ENCODE results near the gene POMT2. TPM values are rescaled to one million over a fixed set of nuclear protein-coding genes. Genes with fewer than 3 reads are reported as not detected.
A peak's percentile ranks its signal among the peaks of the same experiment; 100 is the strongest.
"Not testable (repeated sequence)": the region's sequence is repeated elsewhere in the genome, so short reads cannot be mapped to it uniquely, and the experiment has no call there.

POMT2 gene
- polyA plus RNA-seq, 6 donors from 2014 or later, result 0.94 to 4.1 (median 3.0) TPM

GRCh38 chr14:77305696-77306095, 15.0 kb downstream of the POMT2 start:
- ATAC-seq (ENCODE audit: low read depth in 2 of 2), result no peak

GRCh38 chr14:77303417-77304156, 17.1 kb downstream of the POMT2 start:
- H3K36me3 Mint-ChIP-seq, result peaks cover 6 to 10% of the 10 kb centered on the region in 2 donors
- H3K4me1 Mint-ChIP-seq, result peaks cover 2 to 15% (median 3%) of the 10 kb centered on the region in 3 donors
- H3K9me3 Mint-ChIP-seq, result no peaks in the 10 kb centered on the region
- DNase-seq, result no peak
- no peak overlapping the region for H3K4me3 Mint-ChIP-seq
- no peaks in the 10 kb centered on the region for H3K27me3 Mint-ChIP-seq
- H3K27ac Mint-ChIP-seq, result peak overlapping the region in 2 of 6 donors; percentile 6 to 67
- no peak for ATAC-seq (ENCODE audit: low read depth in 2 of 2)

More at GRCh38 chr14:77305696-77306095, 15.0 kb downstream of the POMT2 start:
- no peak for DNase-seq
- Mint-ChIP-seq H3K36me3 (peaks cover 6 to 7% of the 10 kb centered on the region in 2 donors), H3K27me3 (no peaks in the 10 kb centered on the region), H3K27ac (no peak overlapping the region), H3K4me1 (peaks cover 9 to 23% (median 12%) of the 10 kb centered on the region in 3 donors), H3K9me3 (no peaks in the 10 kb centered on the region), H3K4me3 (no peak overlapping the region)

GRCh38 chr14:77302926-77303325, 17.8 kb downstream of the POMT2 start:
- no peaks in the 10 kb centered on the region for H3K9me3 Mint-ChIP-seq
- DNase-seq, result no peak
- H3K27me3 Mint-ChIP-seq, result no peaks in the 10 kb centered on the region
- peaks cover 8 to 16% of the 10 kb centered on the region in 2 donors for H3K36me3 Mint-ChIP-seq
- no peak for ATAC-seq (ENCODE audit: low read depth in 2 of 2)
- peaks cover 0 to 11% (median 0%) of the 10 kb centered on the region in 3 donors for H3K4me1 Mint-ChIP-seq
- no peak overlapping the region for H3K27ac Mint-ChIP-seq
- H3K4me3 Mint-ChIP-seq, result no peak overlapping the region

GRCh38 chr14:77301103-77301502, 19.6 kb downstream of the POMT2 start:
- no peak overlapping the region for H3K27ac Mint-ChIP-seq
- ATAC-seq (ENCODE audit: low read depth in 2 of 2), result peak; percentile 64 to 73

GRCh38 chr14:77299771-77300170, 20.9 kb downstream of the POMT2 start:
- DNase-seq, result no peak
- no peak for ATAC-seq (ENCODE audit: low read depth in 2 of 2)
- Mint-ChIP-seq H3K27me3 (no peaks in the 10 kb centered on the region), H3K36me3 (peaks cover 26 to 38% of the 10 kb centered on the region in 2 donors), H3K4me1 (peaks cover 0 to 5% (median 0%) of the 10 kb centered on the region in 3 donors), H3K9me3 (no peaks in the 10 kb centered on the region), H3K4me3 (no peak overlapping the region), H3K27ac (peak overlapping the region in 2 of 6 donors; percentile 6 to 24)

More at GRCh38 chr14:77301103-77301502, 19.6 kb downstream of the POMT2 start:
- Mint-ChIP-seq H3K36me3 (peaks cover 22 to 32% of the 10 kb centered on the region in 2 donors), H3K4me3 (no peak overlapping the region), H3K27me3 (no peaks in the 10 kb centered on the region), H3K9me3 (no peaks in the 10 kb centered on the region), H3K4me1 (peaks cover 0 to 5% (median 0%) of the 10 kb centered on the region in 3 donors)
- peak; percentile 55 for DNase-seq

- Mint-ChIP-seq H3K27ac (peak overlapping the region in 1 of 6 donors; percentile 20), H3K9me3 (no peaks in the 10 kb centered on the region), H3K4me1 (peaks cover 0 to 5% (median 0%) of the 10 kb centered on the region in 3 donors), H3K4me3 (no peak overlapping the region), H3K27me3 (no peaks in the 10 kb centered on the region), H3K36me3 (peaks cover 20 to 31% of the 10 kb centered on the region in 2 donors)
- DNase-seq (no peak), ATAC-seq (ENCODE audit: low read depth in 2 of 2) (no peak)
Observed at GRCh38 chr14:77296906-77297305, 23.8 kb downstream of the POMT2 start.

GRCh38 chr14:77296155-77296554, 24.5 kb downstream of the POMT2 start:
- Mint-ChIP-seq H3K4me1 (peaks cover 0 to under 1% (median 0%) of the 10 kb centered on the region in 3 donors), H3K9me3 (no peaks in the 10 kb centered on the region), H3K4me3 (no peak overlapping the region), H3K36me3 (peaks cover 20 to 31% of the 10 kb centered on the region in 2 donors), H3K27me3 (no peaks in the 10 kb centered on the region), H3K27ac (no peak overlapping the region)
- DNase-seq, result no peak
- ATAC-seq (ENCODE audit: low read depth in 2 of 2), result no peak

- no peaks in the 10 kb centered on the region for H3K4me1 Mint-ChIP-seq
- no peaks in the 10 kb centered on the region for H3K9me3 Mint-ChIP-seq
- H3K27ac Mint-ChIP-seq, result no peak overlapping the region
- peaks cover 4 to 15% of the 10 kb centered on the region in 2 donors for H3K36me3 Mint-ChIP-seq
- no peak for DNase-seq
- H3K4me3 Mint-ChIP-seq, result no peak overlapping the region
- no peaks in the 10 kb centered on the region for H3K27me3 Mint-ChIP-seq
- no peak for ATAC-seq (ENCODE audit: low read depth in 2 of 2)
Observed at GRCh38 chr14:77290705-77291104, 30.0 kb downstream of the POMT2 start.

GRCh38 chr14:77286576-77286975, 34.1 kb downstream of the POMT2 start:
- Mint-ChIP-seq H3K9me3 (no peaks in the 10 kb centered on the region), H3K4me3 (no peak overlapping the region), H3K4me1 (no peaks in the 10 kb centered on the region), H3K27ac (no peak overlapping the region), H3K27me3 (no peaks in the 10 kb centered on the region), H3K36me3 (peaks cover 13 to 36% of the 10 kb centered on the region in 2 donors)
- no peak for DNase-seq
- no peak for ATAC-seq (ENCODE audit: low read depth in 2 of 2)

- DNase-seq (no peak), ATAC-seq (ENCODE audit: low read depth in 2 of 2) (no peak)
- Mint-ChIP-seq H3K27me3 (no peaks in the 10 kb centered on the region), H3K27ac (no peak overlapping the region), H3K4me1 (no peaks in the 10 kb centered on the region), H3K36me3 (peaks cover 20 to 44% of the 10 kb centered on the region in 2 donors), H3K4me3 (no peak overlapping the region), H3K9me3 (no peaks in the 10 kb centered on the region)
Observed at GRCh38 chr14:77284466-77284865, 36.2 kb downstream of the POMT2 start.

GRCh38 chr14:77284066-77284465, 36.6 kb downstream of the POMT2 start:
- no peaks in the 10 kb centered on the region for H3K9me3 Mint-ChIP-seq
- H3K4me3 Mint-ChIP-seq, result no peak overlapping the region
- H3K27ac Mint-ChIP-seq, result no peak overlapping the region
- H3K36me3 Mint-ChIP-seq, result peaks cover 20 to 44% of the 10 kb centered on the region in 2 donors
- no peak for ATAC-seq (ENCODE audit: low read depth in 2 of 2)
- DNase-seq, result no peak
- no peaks in the 10 kb centered on the region for H3K27me3 Mint-ChIP-seq
- no peaks in the 10 kb centered on the region for H3K4me1 Mint-ChIP-seq

GRCh38 chr14:77281852-77282410, 38.8 kb downstream of the POMT2 start:
- H3K27ac Mint-ChIP-seq, result no peak overlapping the region

GRCh38 chr14:77280921-77281320, 39.8 kb downstream of the POMT2 start:
- H3K4me1 Mint-ChIP-seq; H3K9me3 Mint-ChIP-seq; H3K4me3 Mint-ChIP-seq; H3K27me3 Mint-ChIP-seq; DNase-seq; ATAC-seq (ENCODE audit: low read depth in 2 of 2); H3K27ac Mint-ChIP-seq: not testable (repeated sequence)
- peaks cover 20 to 34% of the 10 kb centered on the region in 2 donors for H3K36me3 Mint-ChIP-seq

More at GRCh38 chr14:77281852-77282410, 38.8 kb downstream of the POMT2 start:
- Mint-ChIP-seq H3K4me1 (no peaks in the 10 kb centered on the region), H3K9me3 (no peaks in the 10 kb centered on the region), H3K4me3 (no peak overlapping the region), H3K27me3 (no peaks in the 10 kb centered on the region), H3K36me3 (peaks cover 20 to 44% of the 10 kb centered on the region in 2 donors)
- ATAC-seq (ENCODE audit: low read depth in 2 of 2) (no peak), DNase-seq (no peak)

- Mint-ChIP-seq H3K9me3 (no peaks in the 10 kb centered on the region), H3K4me3 (no peak overlapping the region), H3K36me3 (peaks cover 12 to 22% of the 10 kb centered on the region in 2 donors), H3K27me3 (no peaks in the 10 kb centered on the region), H3K4me1 (no peaks in the 10 kb centered on the region), H3K27ac (no peak overlapping the region)
- DNase-seq, result no peak
- ATAC-seq (ENCODE audit: low read depth in 2 of 2), result no peak
Observed at GRCh38 chr14:77279719-77280118, 41.0 kb downstream of the POMT2 start.

All from naive B cell (primary cell).